ENCODE measurements around the gene KIAA2012. TPM values are rescaled to one million over a fixed set of nuclear protein-coding genes. Genes with fewer than 3 reads are reported as not detected.

KIAA2012 gene
- total and polyA plus RNA-seq, 7 experiments from 2014 or later = not detected

DNA sequence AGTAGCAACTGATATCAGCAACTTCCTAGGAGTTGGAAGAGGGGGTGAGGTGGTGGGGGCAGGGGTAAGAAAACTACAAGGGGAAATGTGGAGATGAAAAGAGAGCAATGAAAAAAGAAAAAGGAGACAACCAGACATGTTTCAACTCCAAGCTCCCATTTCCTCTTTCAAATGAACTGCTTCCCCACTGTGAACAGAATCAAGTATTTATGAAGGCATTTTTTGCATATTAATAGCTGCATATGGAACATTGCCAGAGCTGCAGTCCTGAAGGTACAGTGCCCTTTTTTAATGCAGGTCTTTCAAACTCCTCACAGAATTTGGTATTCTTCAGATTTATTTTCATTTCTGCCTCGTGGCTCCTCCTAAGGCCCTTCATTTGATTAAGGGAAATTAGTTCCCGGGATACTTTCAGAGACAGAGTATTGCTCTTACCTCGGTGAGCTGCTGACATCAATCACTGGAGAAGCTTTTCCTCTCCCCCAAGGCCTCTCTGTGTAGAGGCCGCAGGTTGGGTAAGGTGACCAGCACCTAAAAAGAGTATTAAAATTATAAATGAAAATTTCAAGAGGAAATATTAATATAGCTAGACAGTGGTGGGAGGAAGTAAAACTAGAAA lies 68.4 kb downstream of the KIAA2012 start:
- Mint-ChIP-seq H3K36me3 (no peaks in the 10 kb centered on the region), H3K4me3 (no peak overlapping the region), H3K4me1 (peaks cover 0 to 4% (median 0%) of the 10 kb centered on the region in 7 donors), H3K9me3 (no peaks in the 10 kb centered on the region), H3K27ac (no peak overlapping the region), H3K27me3 (peaks cover 0 to 20% (median 4%) of the 10 kb centered on the region in 5 donors)
- DNase-seq (no peak), ATAC-seq (no peak)
- Histone ChIP-seq H3K36me3 (ENCODE audit: control insufficient read depth in 2 of 3, insufficient read depth in 3 of 3, low read length in 3 of 3) (no peaks in the 10 kb centered on the region), H3K27ac (ENCODE audit: low read depth, low read length) (no peak overlapping the region), H3K4me3 (ENCODE audit: low read length) (no peak overlapping the region), H3K9me3 (ENCODE audit: control insufficient read depth in 2 of 3, low read length in 3 of 3) (no peaks in the 10 kb centered on the region), H3K27me3 (ENCODE audit: control insufficient read depth in 2 of 2, insufficient read depth in 2 of 2, low read length in 2 of 2) (no peaks in the 10 kb centered on the region), H3K4me1 (ENCODE audit: control insufficient read depth in 2 of 2, insufficient read depth in 2 of 2, low read length in 2 of 2) (no peaks in the 10 kb centered on the region)
- ChIA-PET CTCF (no interaction called here), POLR2A (no interaction called here)
- intact Hi-C loops (cut with micrococcal nuclease) = no loop called here

- CTCF ChIA-PET = no interaction called here
- H3K4me3 Mint-ChIP-seq = no peak overlapping the region
- H3K27ac ChIP-seq (ENCODE audit: low read depth, low read length) = no peak overlapping the region
- no peaks in the 10 kb centered on the region for H3K9me3 ChIP-seq (ENCODE audit: control insufficient read depth in 2 of 3, low read length in 3 of 3)
- H3K4me1 Mint-ChIP-seq = peaks cover 0 to 4% (median 0%) of the 10 kb centered on the region in 7 donors
- no peaks in the 10 kb centered on the region for H3K36me3 Mint-ChIP-seq
- no peaks in the 10 kb centered on the region for H3K9me3 Mint-ChIP-seq
- DNase-seq (no peak), ATAC-seq (no peak)
- H3K27ac Mint-ChIP-seq = no peak overlapping the region
- H3K4me1 ChIP-seq (ENCODE audit: control insufficient read depth in 2 of 2, insufficient read depth in 2 of 2, low read length in 2 of 2) = no peaks in the 10 kb centered on the region
- no peaks in the 10 kb centered on the region for H3K27me3 ChIP-seq (ENCODE audit: control insufficient read depth in 2 of 2, insufficient read depth in 2 of 2, low read length in 2 of 2)
- no peaks in the 10 kb centered on the region for H3K36me3 ChIP-seq (ENCODE audit: control insufficient read depth in 2 of 3, insufficient read depth in 3 of 3, low read length in 3 of 3)
- intact Hi-C loops (cut with micrococcal nuclease) = no loop called here
- POLR2A ChIA-PET = no interaction called here
- peaks cover 0 to 22% (median 4%) of the 10 kb centered on the region in 5 donors for H3K27me3 Mint-ChIP-seq
- no peak overlapping the region for H3K4me3 ChIP-seq (ENCODE audit: low read length)
Measured at GRCh38 chr2:202142540-202142939, 69.5 kb downstream of the KIAA2012 start.

DNA sequence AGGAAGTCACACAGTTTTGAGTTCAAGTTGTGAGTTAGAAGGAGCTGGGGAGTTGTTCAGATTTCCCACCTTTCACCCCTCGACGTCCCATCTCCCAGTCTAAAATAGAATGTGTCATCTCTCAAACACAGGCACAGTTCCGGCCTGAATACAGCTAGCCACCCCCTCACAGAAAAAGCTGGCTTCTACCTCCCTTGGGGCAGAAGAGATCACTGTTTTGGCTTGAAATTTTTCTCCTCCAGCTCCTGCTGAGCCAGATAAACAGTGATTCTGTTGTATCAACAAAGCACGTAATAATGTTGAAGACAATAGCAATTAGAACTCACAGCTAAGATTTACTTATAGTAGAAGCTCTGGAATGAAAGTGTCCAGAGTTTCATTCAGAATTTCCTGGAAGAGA lies 74.7 kb downstream of the KIAA2012 start:
- no peaks in the 10 kb centered on the region for H3K27me3 ChIP-seq (ENCODE audit: control insufficient read depth in 2 of 2, insufficient read depth in 2 of 2, low read length in 2 of 2)
- Mint-ChIP-seq H3K9me3 (peaks cover 0 to 2% (median 0%) of the 10 kb centered on the region in 11 donors), H3K27ac (no peak overlapping the region), H3K4me1 (peaks cover 0 to 4% (median 0%) of the 10 kb centered on the region in 7 donors), H3K4me3 (no peak overlapping the region), H3K36me3 (no peaks in the 10 kb centered on the region), H3K27me3 (peaks cover 4 to 32% (median 11%) of the 10 kb centered on the region in 5 donors)
- H3K4me3 ChIP-seq (ENCODE audit: low read length) = no peak overlapping the region
- ChIA-PET CTCF (no interaction called here), POLR2A (no interaction called here)
- H3K36me3 ChIP-seq (ENCODE audit: control insufficient read depth in 2 of 3, insufficient read depth in 3 of 3, low read length in 3 of 3) = no peaks in the 10 kb centered on the region
- DNase-seq = no peak
- H3K27ac ChIP-seq (ENCODE audit: low read depth, low read length) = no peak overlapping the region
- intact Hi-C loops (cut with micrococcal nuclease) = no loop called here
- ATAC-seq = no peak
- H3K9me3 ChIP-seq (ENCODE audit: control insufficient read depth in 2 of 3, low read length in 3 of 3) = no peaks in the 10 kb centered on the region
- no peaks in the 10 kb centered on the region for H3K4me1 ChIP-seq (ENCODE audit: control insufficient read depth in 2 of 2, insufficient read depth in 2 of 2, low read length in 2 of 2)

- Histone ChIP-seq H3K27me3 (ENCODE audit: control insufficient read depth in 2 of 2, insufficient read depth in 2 of 2, low read length in 2 of 2) (no peaks in the 10 kb centered on the region), H3K36me3 (ENCODE audit: control insufficient read depth in 2 of 3, insufficient read depth in 3 of 3, low read length in 3 of 3) (no peaks in the 10 kb centered on the region), H3K4me1 (ENCODE audit: control insufficient read depth in 2 of 2, insufficient read depth in 2 of 2, low read length in 2 of 2) (no peaks in the 10 kb centered on the region), H3K4me3 (ENCODE audit: low read length) (no peak overlapping the region), H3K9me3 (ENCODE audit: control insufficient read depth in 2 of 3, low read length in 3 of 3) (no peaks in the 10 kb centered on the region), H3K27ac (ENCODE audit: low read depth, low read length) (no peak overlapping the region)
- intact Hi-C loops (cut with micrococcal nuclease) = no loop called here
- ChIA-PET CTCF (no interaction called here), POLR2A (no interaction called here)
- Mint-ChIP-seq H3K27me3 (peaks cover 4 to 38% (median 11%) of the 10 kb centered on the region in 5 donors), H3K4me3 (no peak overlapping the region), H3K9me3 (peaks cover 0 to 3% (median 0%) of the 10 kb centered on the region in 11 donors), H3K27ac (no peak overlapping the region), H3K36me3 (no peaks in the 10 kb centered on the region), H3K4me1 (peaks cover 0 to 4% (median 0%) of the 10 kb centered on the region in 7 donors)
- no peak for DNase-seq
- no peak for ATAC-seq
Measured at GRCh38 chr2:202148515-202149154, 75.6 kb downstream of the KIAA2012 start.

- peak overlapping the region in 1 of 9 donors; percentile 37 for H3K27ac Mint-ChIP-seq
Measured at GRCh38 chr2:202149155-202149762, 76.2 kb downstream of the KIAA2012 start.

DNA sequence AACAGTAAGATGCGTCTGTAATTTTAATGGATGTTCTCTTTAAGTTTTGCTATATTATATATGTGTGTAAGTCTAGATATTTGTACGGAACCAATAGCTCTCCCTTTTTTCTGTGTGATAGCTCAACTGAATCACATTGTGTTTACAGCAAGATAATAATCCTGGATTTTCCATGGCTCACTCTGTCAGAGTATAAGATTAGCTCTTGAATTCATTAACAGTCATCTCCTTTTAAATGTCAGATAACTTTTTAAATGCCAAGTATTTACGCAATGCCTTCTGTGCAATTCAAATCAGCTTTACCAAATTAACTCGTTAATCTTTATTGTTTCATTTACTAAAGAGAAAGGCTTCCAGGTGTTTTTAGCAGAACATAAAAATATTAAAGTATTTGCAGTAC lies 76.9 kb downstream of the KIAA2012 start:
- ChIA-PET POLR2A (interaction anchor here (0.6 kb wide), 1 partner anchor 346 kb away, joined by 3 read pairs; no protein-coding TSS in a partner anchor), CTCF (interaction anchor here (0.6 kb wide), 1 partner anchor 463 kb away, joined by 4 read pairs; no protein-coding TSS in a partner anchor)
- Histone ChIP-seq H3K9me3 (ENCODE audit: control insufficient read depth in 2 of 3, low read length in 3 of 3) (no peaks in the 10 kb centered on the region), H3K36me3 (ENCODE audit: control insufficient read depth in 2 of 3, insufficient read depth in 3 of 3, low read length in 3 of 3) (no peaks in the 10 kb centered on the region), H3K27ac (ENCODE audit: low read depth, low read length) (no peak overlapping the region), H3K4me3 (ENCODE audit: low read length) (no peak overlapping the region), H3K27me3 (ENCODE audit: control insufficient read depth in 2 of 2, insufficient read depth in 2 of 2, low read length in 2 of 2) (no peaks in the 10 kb centered on the region), H3K4me1 (ENCODE audit: control insufficient read depth in 2 of 2, insufficient read depth in 2 of 2, low read length in 2 of 2) (no peaks in the 10 kb centered on the region)
- Mint-ChIP-seq H3K9me3 (peaks cover 0 to 3% (median 0%) of the 10 kb centered on the region in 11 donors), H3K27ac (no peak overlapping the region), H3K4me1 (peaks cover 0 to 2% (median 0%) of the 10 kb centered on the region in 7 donors), H3K27me3 (peaks cover 9 to 26% (median 11%) of the 10 kb centered on the region in 5 donors), H3K4me3 (no peak overlapping the region), H3K36me3 (no peaks in the 10 kb centered on the region)
- DNase-seq (no peak), ATAC-seq (no peak)
- intact Hi-C loops (cut with micrococcal nuclease) = no loop called here

More at GRCh38 chr2:202149155-202149762, 76.2 kb downstream of the KIAA2012 start:
- H3K36me3 Mint-ChIP-seq = no peaks in the 10 kb centered on the region
- peaks cover 0 to 4% (median 0%) of the 10 kb centered on the region in 7 donors for H3K4me1 Mint-ChIP-seq
- ChIA-PET CTCF (interaction anchor here (0.6 kb wide), 1 partner anchor 462 kb away, joined by 4 read pairs; no protein-coding TSS in a partner anchor), POLR2A (interaction anchor here (0.6 kb wide), 1 partner anchor 345 kb away, joined by 3 read pairs; no protein-coding TSS in a partner anchor)
- ATAC-seq = no peak
- H3K27ac ChIP-seq (ENCODE audit: low read depth, low read length) = no peak overlapping the region
- peaks cover 4 to 33% (median 11%) of the 10 kb centered on the region in 5 donors for H3K27me3 Mint-ChIP-seq
- H3K4me1 ChIP-seq (ENCODE audit: control insufficient read depth in 2 of 2, insufficient read depth in 2 of 2, low read length in 2 of 2) = no peaks in the 10 kb centered on the region
- no peaks in the 10 kb centered on the region for H3K9me3 ChIP-seq (ENCODE audit: control insufficient read depth in 2 of 3, low read length in 3 of 3)
- H3K4me3 Mint-ChIP-seq = no peak overlapping the region
- H3K9me3 Mint-ChIP-seq = peaks cover 0 to 3% (median 0%) of the 10 kb centered on the region in 11 donors
- DNase-seq = no peak
- no peaks in the 10 kb centered on the region for H3K27me3 ChIP-seq (ENCODE audit: control insufficient read depth in 2 of 2, insufficient read depth in 2 of 2, low read length in 2 of 2)
- no peak overlapping the region for H3K4me3 ChIP-seq (ENCODE audit: low read length)
- no peaks in the 10 kb centered on the region for H3K36me3 ChIP-seq (ENCODE audit: control insufficient read depth in 2 of 3, insufficient read depth in 3 of 3, low read length in 3 of 3)
- intact Hi-C loops (cut with micrococcal nuclease) = no loop called here

All from naive thymus-derived CD4-positive, alpha-beta T cell (primary cell).